Vagina (tissue), 2 donors: ENCODE data around the gene RGS9BP.
"Not testable (repeated sequence)": the region's sequence is repeated elsewhere in the genome, so short reads cannot be mapped to it uniquely, and the experiment has no call there.

Source experiments
- CTCF ChIP-seq, 3 experiments: fragments of 450-650 bp in 2 of 3; fragments of 200-600 bp in 1 of 3; sonication (generic) in 1 of 3; IDR thresholded peaks; one replicate each; pipeline ENCODE4 v1.5.1; 2017 to 2019; ENCODE audit warnings: antibody characterized with exemption in 3 of 3, mild to moderate bottlenecking in 2 of 3, moderate library complexity in 2 of 3
- POLR2AphosphoS5 ChIP-seq, 2 donors: sonication (generic); formaldehyde crosslinking; IDR thresholded peaks; one replicate each; pipeline ENCODE4 v1.9.0; 2017; ENCODE audit warnings: antibody characterized with exemption in 2 of 2, mild to moderate bottlenecking in 2 of 2, low read depth in 1 of 2; ENCODE audit not compliant: insufficient read depth in 1 of 2

- TF ChIP-seq CTCF (IDR thresholded peaks at IDR 0.05); POLR2AphosphoS5 (IDR thresholded peaks at IDR 0.05; ENCODE audit: insufficient read depth in 1 of 2, low read depth in 1 of 2): not testable (repeated sequence)
Observed at GRCh38 chr19:32700129-32700528, 24.5 kb downstream of the RGS9BP start.
